BLaER1 treated with 17β-estradiol and CSF1 and Interleukin-3, amounts not matched to agents 10 nM and 100 nM (cell line): ENCODE measurements around the gene RNF38.
"Not testable (repeated sequence)": the region's sequence is repeated elsewhere in the genome, so short reads cannot be mapped to it uniquely, and the experiment has no call there.

ENCODE experiments used
- H3K27ac ChIP-seq, 11 experiments: shearing (Covaris generic); formaldehyde crosslinking; 2 replicates each; pipeline ENCODE4 v1.8.1; 2022
- H3K27me3 ChIP-seq, 11 experiments: shearing (Covaris generic); formaldehyde crosslinking; 2 replicates each; pipeline ENCODE4 v1.8.1; 2022
- H3K36me3 ChIP-seq, 11 experiments: shearing (Covaris generic); formaldehyde crosslinking; 2 replicates each; pipeline ENCODE4 v1.8.1; 2022
- H3K4me1 ChIP-seq, 10 experiments: shearing (Covaris generic); formaldehyde crosslinking; 2 replicates each; pipeline ENCODE4 v1.8.1; 2022
- H3K4me2 ChIP-seq, 11 experiments: shearing (Covaris generic); formaldehyde crosslinking; 2 replicates each; pipeline ENCODE4 v1.8.1; 2022
- H3K4me3 ChIP-seq, 10 experiments: shearing (Covaris generic); formaldehyde crosslinking; 2 replicates each; pipeline ENCODE4 v1.8.1; 2022
- H3K9ac ChIP-seq, 11 experiments: shearing (Covaris generic); formaldehyde crosslinking; 2 replicates each; pipeline ENCODE4 v1.8.1; 2022
- H3K9me3 ChIP-seq, 11 experiments: shearing (Covaris generic); formaldehyde crosslinking; replicated peaks in 1 of 11; 2 replicates each; pipeline ENCODE4 v1.8.1; 2022
- H4K20me1 ChIP-seq, 11 experiments: shearing (Covaris generic); formaldehyde crosslinking; 2 replicates each; pipeline ENCODE4 v1.8.1; 2022
- Cebpa-rat ChIP-seq, 11 experiments: shearing (Covaris generic); IDR thresholded peaks; 2 replicates each; pipeline ENCODE4 v1.8.1; 2022

The RNF38 gene

GRCh38 chr9:36336131-36336907 lies 63.8 kb downstream of the RNF38 start:
- H3K9me3 ChIP-seq = no peaks in the 10 kb centered on the region
- peaks cover 66 to 84% (median 72%) of the 10 kb centered on the region in 11 experiments for H3K36me3 ChIP-seq
- no peaks in the 10 kb centered on the region for H3K27me3 ChIP-seq
- no peak for TF ChIP-seq Cebpa-rat (IDR thresholded peaks at IDR 0.05)
- H3K4me3 ChIP-seq = no peak overlapping the region
- no peak overlapping the region for H3K4me2 ChIP-seq
- no peaks in the 10 kb centered on the region for H3K4me1 ChIP-seq
- H3K9ac ChIP-seq = no peak overlapping the region
- no peak overlapping the region for H3K27ac ChIP-seq
- no peaks in the 10 kb centered on the region for H4K20me1 ChIP-seq

GRCh38 chr9:36332006-36332405 lies 68.1 kb downstream of the RNF38 start:
- Histone ChIP-seq H3K4me3 (no peak overlapping the region), H4K20me1 (no peaks in the 10 kb centered on the region), H3K27me3 (no peaks in the 10 kb centered on the region), H3K27ac (no peak overlapping the region), H3K36me3 (peaks cover 25 to 40% (median 30%) of the 10 kb centered on the region in 11 experiments), H3K9me3 (no peaks in the 10 kb centered on the region), H3K4me1 (peaks cover 0 to 14% (median 0%) of the 10 kb centered on the region in 10 experiments; a peak in 5 of 20 replicates), H3K9ac (no peak overlapping the region), H3K4me2 (no peak overlapping the region)
- TF ChIP-seq Cebpa-rat (IDR thresholded peaks at IDR 0.05) = no peak

- Histone ChIP-seq H3K9me3 (no peaks in the 10 kb centered on the region), H4K20me1 (no peaks in the 10 kb centered on the region), H3K27me3 (no peaks in the 10 kb centered on the region), H3K4me1 (peaks cover 0 to 29% (median 0%) of the 10 kb centered on the region in 10 experiments; a peak in 6 of 20 replicates), H3K4me2 (no peak overlapping the region), H3K36me3 (peaks cover under 1 to 10% (median 5%) of the 10 kb centered on the region in 11 experiments; a peak in 15 of 22 replicates), H3K9ac (no peak overlapping the region), H3K4me3 (no peak overlapping the region), H3K27ac (no peak overlapping the region)
- TF ChIP-seq Cebpa-rat (IDR thresholded peaks at IDR 0.05) = no peak
These were observed 71.2 kb downstream of the RNF38 start for GRCh38 chr9:36328798-36329411.

- Histone ChIP-seq H3K4me2 (peak overlapping the region in 3 of 11 experiments; percentile 58 to 75 (median 64); a peak in 6 of 22 replicates), H4K20me1 (no peaks in the 10 kb centered on the region)
These were observed 74.8 kb downstream of the RNF38 start for GRCh38 chr9:36325081-36325828.

GRCh38 chr9:36323926-36324325 lies 76.1 kb downstream of the RNF38 start:
- no peak overlapping the region for H3K27ac ChIP-seq
- peaks cover 4 to 29% (median 8%) of the 10 kb centered on the region in 10 experiments; a peak in 13 of 20 replicates for H3K4me1 ChIP-seq
- no peaks in the 10 kb centered on the region for H3K36me3 ChIP-seq
- no peak overlapping the region for H3K9ac ChIP-seq
- H4K20me1 ChIP-seq = no peaks in the 10 kb centered on the region
- no peak for TF ChIP-seq Cebpa-rat (IDR thresholded peaks at IDR 0.05)
- no peak overlapping the region for H3K4me2 ChIP-seq
- no peak overlapping the region for H3K4me3 ChIP-seq
- H3K27me3 ChIP-seq = no peaks in the 10 kb centered on the region
- peaks cover 0 to 18% (median 10%) of the 10 kb centered on the region in 11 experiments; a peak in 11 of 22 replicates for H3K9me3 ChIP-seq

More at GRCh38 chr9:36325081-36325828, 74.8 kb downstream of the RNF38 start:
- no peaks in the 10 kb centered on the region for H3K27me3 ChIP-seq
- no peak overlapping the region for H3K4me3 ChIP-seq
- peaks cover 0 to 18% (median 10%) of the 10 kb centered on the region in 11 experiments; a peak in 11 of 22 replicates for H3K9me3 ChIP-seq
- H3K27ac ChIP-seq = peak overlapping the region in 3 of 11 experiments; percentile 29 to 65 (median 57); a peak in 5 of 22 replicates
- peak in 4 of 11 experiments; percentile 18 to 49 (median 31); a peak in 2 of 22 replicates for TF ChIP-seq Cebpa-rat (IDR thresholded peaks at IDR 0.05)
- no peak overlapping the region; a peak in 1 of 22 replicates for H3K9ac ChIP-seq
- peaks cover 4 to 29% (median 7%) of the 10 kb centered on the region in 10 experiments; a peak in 13 of 20 replicates for H3K4me1 ChIP-seq
- H3K36me3 ChIP-seq = no peaks in the 10 kb centered on the region

GRCh38 chr9:36322462-36322861 lies 77.6 kb downstream of the RNF38 start:
- no peak for TF ChIP-seq Cebpa-rat (IDR thresholded peaks at IDR 0.05)
- H3K27ac ChIP-seq = no peak overlapping the region
- H3K9ac ChIP-seq = no peak overlapping the region
- no peak overlapping the region for H3K4me2 ChIP-seq
- peaks cover 0 to 18% (median 10%) of the 10 kb centered on the region in 11 experiments; a peak in 11 of 22 replicates for H3K9me3 ChIP-seq
- H3K4me3 ChIP-seq = no peak overlapping the region
- no peaks in the 10 kb centered on the region for H3K27me3 ChIP-seq
- no peaks in the 10 kb centered on the region for H4K20me1 ChIP-seq
- H3K36me3 ChIP-seq = no peaks in the 10 kb centered on the region
- peaks cover 6 to 19% (median 14%) of the 10 kb centered on the region in 10 experiments; a peak in 19 of 20 replicates for H3K4me1 ChIP-seq

GRCh38 chr9:36321903-36322302 lies 78.2 kb downstream of the RNF38 start:
- not testable (repeated sequence) for H3K27ac ChIP-seq, H3K4me3 ChIP-seq

GRCh38 chr9:36320466-36320865 lies 79.6 kb downstream of the RNF38 start:
- H3K9me3 ChIP-seq = peaks cover 0 to 18% (median 10%) of the 10 kb centered on the region in 11 experiments; a peak in 11 of 22 replicates
- no peaks in the 10 kb centered on the region for H3K27me3 ChIP-seq
- TF ChIP-seq Cebpa-rat (IDR thresholded peaks at IDR 0.05) = no peak
- peak overlapping the region in 5 of 11 experiments; percentile 7 to 29 (median 22); a peak in 6 of 22 replicates for H3K4me2 ChIP-seq
- H3K27ac ChIP-seq = no peak overlapping the region
- H3K4me3 ChIP-seq = no peak overlapping the region
- peaks cover 8 to 35% (median 29%) of the 10 kb centered on the region in 10 experiments for H3K4me1 ChIP-seq
- no peak overlapping the region for H3K9ac ChIP-seq
- H4K20me1 ChIP-seq = no peaks in the 10 kb centered on the region
- no peaks in the 10 kb centered on the region for H3K36me3 ChIP-seq

More at GRCh38 chr9:36321903-36322302, 78.2 kb downstream of the RNF38 start:
- H3K36me3 ChIP-seq, H3K9ac ChIP-seq, H3K27me3 ChIP-seq, H3K4me2 ChIP-seq, H4K20me1 ChIP-seq: not testable (repeated sequence)
- Histone ChIP-seq H3K4me1 (peaks cover 7 to 22% (median 17%) of the 10 kb centered on the region in 10 experiments; a peak in 19 of 20 replicates), H3K9me3 (peaks cover 0 to 18% (median 10%) of the 10 kb centered on the region in 11 experiments; a peak in 11 of 22 replicates)
